HG02763 (cell line): ENCODE data around the gene TP53TG5.

ENCODE experiments used
- ATAC-seq: cut with Tn5 transposase; IDR thresholded peaks from one replicate; pipeline ENCODE4 v1.9.1; 2021; ENCODE audit warnings: mild to moderate bottlenecking, moderate library complexity; ENCODE audit not compliant: unreplicated experiment

TP53TG5 gene

DNA sequence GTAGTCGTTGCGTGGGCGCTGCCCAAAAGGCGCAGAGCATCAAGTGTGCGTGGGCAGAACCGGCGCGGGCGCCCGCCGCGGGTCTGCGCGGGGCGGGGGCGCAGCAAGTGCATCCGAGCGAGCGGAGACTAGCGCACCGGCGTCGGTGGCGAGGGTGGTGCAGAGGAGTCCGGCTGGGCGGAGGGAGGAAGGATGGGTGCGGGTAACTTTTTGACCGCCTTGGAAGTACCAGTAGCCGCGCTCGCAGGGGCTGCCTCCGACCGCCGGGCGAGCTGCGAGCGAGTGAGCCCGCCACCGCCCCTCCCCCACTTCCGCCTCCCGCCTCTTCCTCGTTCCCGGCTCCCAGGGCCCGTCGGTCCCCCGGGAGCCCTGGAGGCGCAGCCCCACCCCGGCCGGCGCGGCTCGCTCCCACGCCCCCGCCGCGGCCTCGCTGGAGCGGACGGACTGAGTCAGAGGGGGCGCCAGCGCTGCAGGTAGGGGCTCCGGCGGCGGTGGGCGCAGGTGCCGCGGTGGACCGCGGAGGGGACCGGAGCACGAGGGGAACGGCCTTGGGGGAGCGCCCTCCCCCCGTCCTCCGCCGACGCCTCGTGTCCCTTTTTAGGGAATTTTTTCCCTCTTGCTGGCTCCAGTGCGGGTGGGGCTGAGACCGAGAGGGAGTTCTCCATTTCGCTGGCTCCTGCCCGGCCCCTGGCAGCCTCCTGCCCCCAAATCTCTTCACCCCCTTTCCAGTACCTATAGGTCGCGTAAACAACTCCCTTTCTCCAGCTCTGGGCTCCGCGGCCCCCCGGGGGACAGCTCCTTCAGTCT, 28.3 kb upstream of the TP53TG5 start:
- no peak for ATAC-seq

GRCh38 chr20:45405571-45406259, 27.6 kb upstream of the TP53TG5 start:
- ATAC-seq = no peak

DNA sequence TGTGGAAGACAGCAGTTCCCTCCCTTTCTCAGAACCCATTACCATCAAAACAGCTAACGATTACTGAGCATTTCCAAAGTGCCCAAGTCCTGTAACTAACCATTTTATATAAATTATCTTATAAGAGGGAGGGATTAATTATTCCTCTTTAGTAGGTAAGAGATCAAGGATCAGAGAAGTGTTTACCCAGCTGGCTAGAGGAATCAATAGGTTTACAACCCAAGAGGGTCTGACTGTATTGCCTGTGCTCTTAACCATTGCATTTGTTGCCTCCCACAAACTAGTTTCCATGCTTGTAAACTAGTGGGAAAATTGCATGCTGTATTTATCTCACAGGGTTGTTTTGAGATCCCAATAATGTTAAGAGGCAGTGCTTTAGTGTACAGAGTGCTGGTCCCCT, 26.3 kb upstream of the TP53TG5 start:
- no peak for ATAC-seq

- ATAC-seq = no peak
Observed at GRCh38 chr20:45402946-45403345, 24.8 kb upstream of the TP53TG5 start.

DNA sequence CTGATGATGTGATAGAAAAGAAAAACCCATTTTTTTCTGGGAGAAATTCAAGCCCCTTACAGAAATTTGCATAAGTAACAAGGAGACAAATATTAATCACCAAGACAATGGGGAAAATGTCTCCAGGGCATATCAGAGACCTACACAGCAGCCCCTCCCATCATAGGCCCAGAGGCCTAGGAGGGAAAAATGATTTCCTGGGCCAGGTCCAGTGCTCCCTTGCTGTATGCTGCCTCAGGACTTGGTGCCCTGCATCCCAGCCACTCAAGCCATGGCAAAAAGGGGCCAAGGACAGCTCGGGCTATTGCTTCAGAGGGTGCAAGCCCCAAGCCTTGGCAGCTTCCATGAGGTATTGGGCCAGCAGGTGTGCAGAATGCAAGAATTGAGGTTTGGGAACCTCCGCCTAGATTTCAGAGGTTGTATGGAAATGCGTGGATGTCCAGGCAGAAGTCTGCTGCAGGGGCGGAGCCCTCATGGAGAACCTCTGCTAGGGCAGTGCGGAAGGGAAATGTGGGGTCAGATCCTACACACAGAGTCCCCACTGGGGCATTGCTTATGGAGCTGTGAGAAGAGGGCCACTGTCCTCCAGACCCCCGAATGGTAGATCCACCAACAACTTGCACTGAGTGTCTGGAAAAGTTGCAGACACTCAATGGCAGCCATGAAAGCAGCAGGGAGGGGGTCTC, 22.4 kb upstream of the TP53TG5 start:
- ATAC-seq = no peak

- no peak for ATAC-seq
Observed at GRCh38 chr20:45399018-45399417, 20.9 kb upstream of the TP53TG5 start.

- no peak for ATAC-seq
Observed at GRCh38 chr20:45395114-45395415, 16.9 kb upstream of the TP53TG5 start.

DNA sequence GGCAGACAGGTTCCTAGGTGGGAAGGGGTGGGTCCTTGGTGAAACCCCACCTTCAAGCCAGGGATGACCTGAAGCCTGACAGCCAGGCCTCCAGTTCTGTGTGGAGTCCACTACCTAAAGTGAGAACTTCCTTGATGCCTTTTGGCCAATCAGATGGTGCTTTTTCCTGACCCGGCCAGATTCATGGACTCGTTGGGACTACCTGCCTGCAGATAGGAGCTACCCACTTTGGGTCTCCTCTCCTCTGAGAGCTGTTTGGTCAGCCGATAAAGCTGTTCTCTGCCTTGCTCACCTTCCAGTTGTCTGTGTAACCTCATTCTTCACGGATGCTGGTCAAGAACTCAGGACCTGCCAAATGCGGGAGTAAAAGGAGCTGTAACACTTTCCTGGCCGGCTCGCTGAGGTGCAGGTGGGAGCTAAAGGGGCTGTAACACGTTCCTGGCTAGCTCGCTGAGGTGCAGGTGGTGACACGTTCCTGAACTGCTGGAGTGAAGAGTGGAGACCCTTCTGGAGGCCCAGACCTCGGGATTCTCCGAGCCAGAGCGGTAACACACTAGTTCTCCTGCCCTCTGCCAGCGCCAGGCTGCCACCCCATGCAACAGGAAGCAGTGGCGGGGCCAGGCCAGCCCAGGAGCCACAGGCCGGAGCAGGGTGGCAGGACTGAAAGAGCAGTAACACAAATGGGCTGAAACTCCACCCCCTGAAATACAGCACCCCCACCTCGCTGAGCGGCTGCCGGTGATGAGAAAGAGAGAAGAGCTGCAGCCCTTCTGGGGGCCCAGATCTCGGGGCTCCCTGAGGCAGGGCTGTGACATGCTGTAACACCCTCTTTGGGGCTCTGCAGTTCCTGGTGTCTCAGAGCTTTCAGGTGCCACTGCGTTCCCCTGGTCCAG, 16.3 kb upstream of the TP53TG5 start:
- ATAC-seq = no peak

DNA sequence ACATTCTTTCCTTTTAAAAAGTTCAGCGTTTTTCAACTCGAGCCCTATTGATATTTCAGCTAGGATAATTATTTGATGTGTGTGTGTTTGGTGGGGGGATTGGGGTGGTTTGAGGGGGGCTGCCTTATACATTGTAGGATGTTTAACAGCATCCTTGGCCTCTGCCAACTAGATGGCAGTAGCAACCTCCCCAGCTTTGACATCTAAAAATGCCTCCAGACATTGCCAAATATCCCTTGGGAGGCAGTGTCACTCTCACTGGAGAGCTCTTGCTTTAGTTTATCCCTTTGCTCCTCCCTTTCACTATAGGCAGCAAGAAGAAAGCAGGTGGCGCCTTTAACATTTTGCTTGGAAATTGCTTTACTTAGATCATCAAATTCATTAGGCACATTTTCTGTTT, 14.6 kb upstream of the TP53TG5 start:
- no peak for ATAC-seq

GRCh38 chr20:45391559-45391958, 13.4 kb upstream of the TP53TG5 start:
- no peak for ATAC-seq

- ATAC-seq = no peak
Observed at GRCh38 chr20:45390931-45391330, 12.8 kb upstream of the TP53TG5 start.

GRCh38 chr20:45387274-45387673, 9.1 kb upstream of the TP53TG5 start:
- ATAC-seq = no peak

GRCh38 chr20:45377269-45377668, 856 bp downstream of the TP53TG5 start:
- no peak for ATAC-seq

DNA sequence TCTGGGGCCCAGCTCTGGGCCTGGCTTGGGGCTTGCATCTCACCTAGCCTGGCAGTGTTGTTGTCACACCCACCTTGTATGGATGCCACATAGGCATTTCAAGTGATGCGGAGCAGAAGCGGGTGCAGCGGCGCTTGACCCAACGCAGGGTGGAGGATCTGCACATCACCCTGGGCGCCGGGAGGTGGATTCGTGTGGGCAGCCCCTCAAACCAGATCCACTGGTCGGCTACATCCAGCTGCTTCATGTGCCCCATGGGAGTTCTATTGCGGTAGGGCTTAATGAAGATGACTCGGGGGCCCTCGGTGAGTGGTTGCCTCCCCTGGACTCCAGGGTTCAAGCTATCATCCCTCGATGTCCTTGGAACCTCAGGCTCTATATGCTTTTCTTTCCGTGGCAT, 3.2 kb downstream of the TP53TG5 start:
- ATAC-seq = no peak

DNA sequence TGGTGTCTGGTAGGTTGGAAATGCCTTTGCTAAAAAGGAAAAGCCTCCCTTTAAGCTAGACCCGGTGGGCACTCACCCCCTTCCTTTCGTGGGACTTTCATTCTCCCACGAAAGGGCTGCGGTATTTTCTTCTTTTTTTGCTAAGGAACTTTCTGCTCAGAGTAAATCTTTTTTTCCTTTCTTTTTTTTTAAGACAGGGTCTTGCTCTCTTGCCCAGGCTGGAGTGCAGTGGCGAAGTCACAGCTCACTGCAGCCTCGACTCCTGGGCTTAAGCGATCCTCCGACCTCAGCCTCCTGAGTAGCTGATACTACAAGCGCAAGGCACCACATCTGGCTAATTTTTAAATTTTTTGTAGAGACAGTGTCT, 4.0 kb downstream of the TP53TG5 start:
- ATAC-seq = no peak

GRCh38 chr20:45373353-45374100, 4.6 kb downstream of the TP53TG5 start:
- peak; percentile 67 for ATAC-seq

DNA sequence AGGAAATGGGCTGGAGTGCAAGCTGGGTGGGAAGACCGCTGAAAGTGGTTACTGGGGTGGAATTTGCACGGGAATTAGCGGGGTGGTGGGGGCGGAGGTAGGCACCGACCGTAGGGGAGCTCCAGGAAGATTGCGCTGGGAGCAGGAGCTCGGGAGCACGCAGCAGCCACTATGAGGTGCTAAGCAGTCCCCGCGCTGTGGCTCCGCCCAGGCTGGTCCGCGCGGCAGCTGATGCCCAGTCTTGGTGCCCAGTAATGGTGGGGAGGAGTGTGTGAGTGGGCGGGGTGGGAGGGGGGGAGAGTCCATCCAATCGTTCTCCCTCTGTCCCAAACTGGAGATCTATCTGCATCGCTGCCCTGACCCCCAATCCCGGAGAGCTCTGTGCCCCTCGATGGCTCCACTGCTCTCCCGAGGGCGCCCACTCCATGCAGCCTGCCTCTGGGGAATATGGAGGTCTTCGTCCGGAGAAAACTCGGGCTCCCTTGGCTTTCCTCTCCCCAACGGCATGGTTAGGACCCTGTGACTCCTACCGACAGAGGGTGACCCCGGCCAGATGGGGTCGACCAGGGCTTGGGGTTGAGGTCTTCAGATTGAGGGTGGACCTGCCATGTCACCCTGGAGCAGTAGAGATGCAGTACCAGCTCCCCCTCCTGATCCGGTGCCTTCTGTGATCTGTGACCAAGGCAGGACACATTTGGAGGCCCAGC, 5.3 kb downstream of the TP53TG5 start:
- no peak for ATAC-seq

DNA sequence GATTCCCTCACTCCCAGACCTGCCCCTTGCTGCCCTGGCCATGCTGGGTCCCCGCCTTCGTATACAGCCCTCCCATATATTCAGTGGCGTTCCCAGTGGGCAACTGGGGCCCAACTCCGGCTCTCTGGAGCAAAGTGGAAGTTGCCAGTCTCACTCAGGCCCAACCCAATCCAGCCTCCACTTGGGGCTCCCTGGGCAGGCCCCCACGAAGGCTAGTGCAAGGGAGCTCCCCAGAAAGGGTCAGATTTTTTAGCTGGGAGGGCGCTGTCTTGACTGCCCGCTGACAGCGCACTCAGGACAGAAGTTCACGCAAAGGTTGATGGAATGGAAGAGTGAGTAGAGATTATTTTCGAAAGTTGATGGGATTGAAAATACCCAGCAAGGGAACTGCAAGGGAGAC, 5.9 kb downstream of the TP53TG5 start:
- no peak for ATAC-seq

- no peak for ATAC-seq
Observed at GRCh38 chr20:45370571-45371160, 7.5 kb downstream of the TP53TG5 start.
